Smooth muscle cell (in vitro differentiated cells): Measurements from ENCODE around the gene MAPT. TPM values are rescaled to one million over a fixed set of nuclear protein-coding genes. Genes with fewer than 3 reads are reported as not detected.

Experiments used
- DNase-seq: peaks from one replicate; lab custom pipeline; 2025; ENCODE audit not compliant: unreplicated experiment; lab: John Stamatoyannopoulos, UW
- H2AFZ ChIP-seq: fragments of 200-600 bp; sonication (generic); 2 replicates; pipeline ENCODE4 v1.6.0; 2016; ENCODE audit warnings: antibody characterized with exemption, low read depth, mild to moderate bottlenecking
- H3F3A ChIP-seq: fragments of 200-600 bp; sonication (generic); 2 replicates; pipeline ENCODE4 v1.6.0; 2017; ENCODE audit warnings: antibody characterized with exemption, low read depth
- H3K27ac ChIP-seq: fragments of 200-600 bp; sonication (generic); 2 replicates; pipeline ENCODE4 v1.5.1; 2016; ENCODE audit warnings: low read depth, mild to moderate bottlenecking
- H3K27me3 ChIP-seq: fragments of 200-600 bp; sonication (generic); 2 replicates; pipeline ENCODE4 v1.6.1; 2016; ENCODE audit warnings: low read depth, mild to moderate bottlenecking
- H3K36me3 ChIP-seq: fragments of 200-600 bp; sonication (generic); 2 replicates; pipeline ENCODE4 v1.5.1; 2016; ENCODE audit warnings: low read depth
- H3K4me1 ChIP-seq: fragments of 200-600 bp; sonication (generic); 2 replicates; pipeline ENCODE4 v1.5.1; 2016; ENCODE audit warnings: low read depth
- H3K4me2 ChIP-seq: fragments of 200-600 bp; sonication (generic); 2 replicates; pipeline ENCODE4 v1.6.0; 2016; ENCODE audit warnings: mild to moderate bottlenecking
- H3K4me3 ChIP-seq: fragments of 200-600 bp; sonication (generic); 2 replicates; pipeline ENCODE4 v1.5.1; 2016; ENCODE audit warnings: mild to moderate bottlenecking
- H3K79me2 ChIP-seq: fragments of 200-600 bp; sonication (generic); 2 replicates; pipeline ENCODE4 v1.6.0; 2016; ENCODE audit warnings: low read depth, mild to moderate bottlenecking
- H3K9ac ChIP-seq: fragments of 200-600 bp; sonication (generic); 2 replicates; pipeline ENCODE4 v1.6.0; 2016; ENCODE audit warnings: low read depth
- H3K9me3 ChIP-seq: fragments of 200-600 bp; sonication (generic); replicated peaks from 2 replicates; pipeline ENCODE4 v1.5.1; 2016; ENCODE audit warnings: low read depth
- H4K20me1 ChIP-seq: fragments of 200-600 bp; sonication (generic); 2 replicates; pipeline ENCODE4 v1.6.0; 2016; ENCODE audit warnings: low read depth
- CTCF ChIP-seq: fragments of 200-600 bp; sonication (generic); IDR thresholded peaks from 2 replicates; pipeline ENCODE4 v1.5.1; 2017; ENCODE audit warnings: borderline replicate concordance, mild to moderate bottlenecking, antibody characterized with exemption; ENCODE audit not compliant: insufficient read depth, poor library complexity, severe bottlenecking
- WGBS: methylation state at CpG from one replicate; pipeline ENCODE4 v1.1.7; 2016; ENCODE audit warnings: low lambda C conversion rate; 5-methylcytosine and 5-hydroxymethylcytosine counted together
- polyA plus RNA-seq: library from polyadenylated mRNA; unstranded; fragments of >200 nt; fragmentation: Nextera tagmentation; extraction: Ambion mirVana; gene quantifications from 2 replicates; pipeline ENCODE4 v1.2.1, GENCODE V29; 2016
- total RNA-seq: library from RNA; depleted of rRNA; stranded (reverse); fragments of >200 nt; gene quantifications from 2 replicates; pipeline ENCODE4 v1.2.3, GENCODE V29; 2014

The MAPT gene
- total and polyA plus RNA-seq, 2 experiments from 2014 or later: 0.49 to 1.7 TPM

- Histone ChIP-seq H3K4me1 (no peaks in the 10 kb centered on the region), H3K4me3 (no peak overlapping the region), H3K9ac (no peak overlapping the region), H3K36me3 (no peaks in the 10 kb centered on the region), H3K27me3 (no peaks in the 10 kb centered on the region), H3K79me2 (no peaks in the 10 kb centered on the region), H4K20me1 (no peaks in the 10 kb centered on the region), H3F3A (no peaks in the 10 kb centered on the region), H2AFZ (no peak overlapping the region), H3K27ac (no peak overlapping the region), H3K4me2 (no peak overlapping the region), H3K9me3 (peaks cover 2% of the 10 kb centered on the region)
- no peak for TF ChIP-seq CTCF
- DNase-seq: no peak
- 68% methylated on average over 7 of the region's 7 CpGs for WGBS
Measured at GRCh38 chr17:45917081-45917480, 22.7 kb downstream of the MAPT start.

- no peaks in the 10 kb centered on the region for H3K27me3 ChIP-seq
- TF ChIP-seq CTCF: no peak
- no peak overlapping the region for H3K4me2 ChIP-seq
Measured at GRCh38 chr17:45918241-45918745, 23.9 kb downstream of the MAPT start.

GRCh38 chr17:45919136-45919535 lies 24.8 kb downstream of the MAPT start:
- Histone ChIP-seq H3K9ac (no peak overlapping the region), H3K4me1 (no peaks in the 10 kb centered on the region), H3K79me2 (no peaks in the 10 kb centered on the region), H3K4me2 (no peak overlapping the region), H3K27me3 (no peaks in the 10 kb centered on the region), H4K20me1 (no peaks in the 10 kb centered on the region), H3K9me3 (no peaks in the 10 kb centered on the region), H3K4me3 (no peak overlapping the region), H2AFZ (no peak overlapping the region), H3F3A (no peaks in the 10 kb centered on the region), H3K27ac (no peak overlapping the region), H3K36me3 (no peaks in the 10 kb centered on the region)
- WGBS: 92% methylated on average over 15 of the region's 15 CpGs
- DNase-seq: no peak
- TF ChIP-seq CTCF: no peak

More at GRCh38 chr17:45918241-45918745, 23.9 kb downstream of the MAPT start:
- H3K9me3 ChIP-seq: no peaks in the 10 kb centered on the region
- H3K36me3 ChIP-seq: no peaks in the 10 kb centered on the region
- DNase-seq: no peak
- no peaks in the 10 kb centered on the region for H4K20me1 ChIP-seq
- H3K27ac ChIP-seq: no peak overlapping the region
- WGBS: 97% methylated on average over 2 of the region's 2 CpGs
- H3F3A ChIP-seq: no peaks in the 10 kb centered on the region
- no peaks in the 10 kb centered on the region for H3K79me2 ChIP-seq
- no peak overlapping the region for H2AFZ ChIP-seq
- no peak overlapping the region for H3K9ac ChIP-seq
- no peaks in the 10 kb centered on the region for H3K4me1 ChIP-seq
- no peak overlapping the region for H3K4me3 ChIP-seq

GRCh38 chr17:45920083-45920482 lies 25.7 kb downstream of the MAPT start:
- DNase-seq: no peak
- H2AFZ ChIP-seq: no peak overlapping the region
- H4K20me1 ChIP-seq: no peaks in the 10 kb centered on the region
- H3K4me1 ChIP-seq: no peaks in the 10 kb centered on the region
- H3F3A ChIP-seq: no peaks in the 10 kb centered on the region
- H3K79me2 ChIP-seq: no peaks in the 10 kb centered on the region
- no peaks in the 10 kb centered on the region for H3K9me3 ChIP-seq
- TF ChIP-seq CTCF: no peak
- no peak overlapping the region for H3K9ac ChIP-seq
- H3K4me2 ChIP-seq: no peak overlapping the region
- no peaks in the 10 kb centered on the region for H3K27me3 ChIP-seq
- no peak overlapping the region for H3K4me3 ChIP-seq
- no peak overlapping the region for H3K27ac ChIP-seq
- H3K36me3 ChIP-seq: no peaks in the 10 kb centered on the region
- 88% methylated on average over 9 of the region's 9 CpGs for WGBS
